Esophagus squamous epithelium (tissue), 5 donors: ENCODE results near the gene LRP5. TPM values are rescaled to one million over a fixed set of nuclear protein-coding genes. Genes with fewer than 3 reads are reported as not detected.
A peak's percentile ranks its signal among the peaks of the same experiment; 100 is the strongest.
"Not testable (repeated sequence)": the region's sequence is repeated elsewhere in the genome, so short reads cannot be mapped to it uniquely, and the experiment has no call there.

Experiments used
- DNase-seq: peaks from one replicate; lab custom pipeline; 2025; lab: John Stamatoyannopoulos, UW
- H3K27ac ChIP-seq, 4 donors: fragments of 200-600 bp; sonication (generic); one replicate each; pipeline ENCODE4 v1.5.1; 2016 to 2019; ENCODE audit warnings: mild to moderate bottlenecking in 1 of 4
- H3K27me3 ChIP-seq, 4 donors: fragments of 200-600 bp; sonication (generic); 1 replicate in 3 of 4; 2 replicates in 1 of 4; pipeline versions ENCODE4 v1.5.1 to v1.6.0; 2017 to 2021; ENCODE audit warnings: antibody characterized with exemption in 1 of 4
- H3K36me3 ChIP-seq, 3 donors: fragments of 200-600 bp; sonication (generic); one replicate each; pipeline ENCODE4 v1.5.1; 2016 to 2019
- H3K4me1 ChIP-seq, 3 donors: fragments of 200-600 bp; sonication (generic); one replicate each; pipeline ENCODE4 v1.5.1; 2017 to 2019
- H3K4me3 ChIP-seq, 4 donors: fragments of 200-600 bp; sonication (generic); 1 replicate in 3 of 4; 2 replicates in 1 of 4; pipeline ENCODE4 v1.5.1; 2016 to 2019; ENCODE audit warnings: mild to moderate bottlenecking in 2 of 4, moderate library complexity in 1 of 4
- H3K9me3 ChIP-seq, 3 donors: fragments of 200-600 bp; sonication (generic); one replicate each; pipeline ENCODE4 v1.5.1; 2016 to 2019
- POLR2A ChIP-seq, 4 donors: fragments of 450-650 bp; IDR thresholded peaks; one replicate each; pipeline ENCODE4 v1.6.1; 2017; ENCODE audit warnings: antibody characterized with exemption in 4 of 4, mild to moderate bottlenecking in 4 of 4, moderate library complexity in 3 of 4
- WGBS, 2 donors: methylation state at CpG; one replicate each; pipeline ENCODE4 v1.1.5; 2018; 5-methylcytosine and 5-hydroxymethylcytosine counted together
- intact Hi-C: fragments of 100-400 bp; cut with DNase I; formaldehyde crosslinking; loops from one replicate; pipeline ENCODE4 v1.15.0; 2022
- total RNA-seq, 4 donors: library from RNA; depleted of rRNA; stranded (reverse); fragments of >200 nt; gene quantifications; one replicate each; pipeline ENCODE4 v1.1.0, GENCODE V29; 2016
- TF ChIP-seq, protein P1 (sequence below), 6 experiments: fragments of 450-650 bp in 4 of 6; fragments of 200-600 bp in 2 of 6; sonication (generic) in 2 of 6; IDR thresholded peaks; one replicate each; pipeline ENCODE4 v1.5.1; 2016 to 2019; ENCODE audit warnings: antibody characterized with exemption in 6 of 6, mild to moderate bottlenecking in 4 of 6, moderate library complexity in 4 of 6
- donor health status: DM: yes; HTN: yes; CAD: no.

LRP5 gene
- total RNA-seq, 4 donors from 2014 or later, result 13.7 to 24.0 (median 20.9) TPM

DNA sequence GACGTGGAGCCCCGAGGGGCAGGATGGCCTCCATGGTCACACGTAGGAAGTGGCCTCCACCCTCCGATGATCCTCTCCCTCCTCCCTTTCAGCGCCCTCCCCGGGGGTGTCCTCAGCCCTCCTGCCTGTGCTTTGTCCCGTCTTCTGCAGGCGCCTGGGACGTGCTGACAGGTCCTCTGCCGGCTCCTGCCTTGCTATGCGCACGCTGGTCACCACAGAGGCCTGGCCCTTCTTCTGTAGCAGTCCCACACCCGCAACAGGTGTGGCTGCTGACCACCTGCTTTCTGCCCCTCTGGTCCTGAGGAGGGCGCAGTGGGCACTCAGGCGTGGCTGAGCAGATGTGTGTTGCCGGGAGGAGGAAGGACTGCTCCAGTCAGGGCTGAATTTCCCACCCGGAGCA, 120.5 kb downstream of the LRP5 start:
- Histone ChIP-seq H3K27ac (no peak overlapping the region), H3K27me3 (no peaks in the 10 kb centered on the region), H3K4me1 (peaks cover 0 to 13% (median 4%) of the 10 kb centered on the region in 3 donors), H3K9me3 (peaks cover 0 to 14% (median 8%) of the 10 kb centered on the region in 3 donors), H3K4me3 (no peak overlapping the region), H3K36me3 (peaks cover 11 to 98% (median 32%) of the 10 kb centered on the region in 3 donors)
- no peak for DNase-seq
- 89 to 90% methylated on average over 11 to 13 of the region's 17 CpGs for WGBS, 2 donors
- TF ChIP-seq, protein P1, sequence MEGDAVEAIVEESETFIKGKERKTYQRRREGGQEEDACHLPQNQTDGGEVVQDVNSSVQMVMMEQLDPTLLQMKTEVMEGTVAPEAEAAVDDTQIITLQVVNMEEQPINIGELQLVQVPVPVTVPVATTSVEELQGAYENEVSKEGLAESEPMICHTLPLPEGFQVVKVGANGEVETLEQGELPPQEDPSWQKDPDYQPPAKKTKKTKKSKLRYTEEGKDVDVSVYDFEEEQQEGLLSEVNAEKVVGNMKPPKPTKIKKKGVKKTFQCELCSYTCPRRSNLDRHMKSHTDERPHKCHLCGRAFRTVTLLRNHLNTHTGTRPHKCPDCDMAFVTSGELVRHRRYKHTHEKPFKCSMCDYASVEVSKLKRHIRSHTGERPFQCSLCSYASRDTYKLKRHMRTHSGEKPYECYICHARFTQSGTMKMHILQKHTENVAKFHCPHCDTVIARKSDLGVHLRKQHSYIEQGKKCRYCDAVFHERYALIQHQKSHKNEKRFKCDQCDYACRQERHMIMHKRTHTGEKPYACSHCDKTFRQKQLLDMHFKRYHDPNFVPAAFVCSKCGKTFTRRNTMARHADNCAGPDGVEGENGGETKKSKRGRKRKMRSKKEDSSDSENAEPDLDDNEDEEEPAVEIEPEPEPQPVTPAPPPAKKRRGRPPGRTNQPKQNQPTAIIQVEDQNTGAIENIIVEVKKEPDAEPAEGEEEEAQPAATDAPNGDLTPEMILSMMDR (IDR thresholded peaks at IDR 0.05), result no peak
- TF ChIP-seq POLR2A (IDR thresholded peaks at IDR 0.05), result no peak
- intact Hi-C loops, result no loop called here

DNA sequence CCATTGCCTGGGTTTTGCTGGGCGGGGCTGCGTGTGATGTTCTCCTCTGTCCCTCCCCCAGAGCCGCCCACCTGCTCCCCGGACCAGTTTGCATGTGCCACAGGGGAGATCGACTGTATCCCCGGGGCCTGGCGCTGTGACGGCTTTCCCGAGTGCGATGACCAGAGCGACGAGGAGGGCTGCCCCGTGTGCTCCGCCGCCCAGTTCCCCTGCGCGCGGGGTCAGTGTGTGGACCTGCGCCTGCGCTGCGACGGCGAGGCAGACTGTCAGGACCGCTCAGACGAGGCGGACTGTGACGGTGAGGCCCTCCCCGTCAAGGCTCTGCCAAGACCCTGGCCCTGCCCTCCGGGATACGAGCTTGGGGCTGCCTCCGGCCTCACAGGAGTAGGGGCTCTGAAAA, 121.2 kb downstream of the LRP5 start:
- WGBS, 2 donors, result 81% methylated on average over 10 of the region's 31 CpGs; no CpG with 5 or more reads in 1 of the 2 donors

DNA sequence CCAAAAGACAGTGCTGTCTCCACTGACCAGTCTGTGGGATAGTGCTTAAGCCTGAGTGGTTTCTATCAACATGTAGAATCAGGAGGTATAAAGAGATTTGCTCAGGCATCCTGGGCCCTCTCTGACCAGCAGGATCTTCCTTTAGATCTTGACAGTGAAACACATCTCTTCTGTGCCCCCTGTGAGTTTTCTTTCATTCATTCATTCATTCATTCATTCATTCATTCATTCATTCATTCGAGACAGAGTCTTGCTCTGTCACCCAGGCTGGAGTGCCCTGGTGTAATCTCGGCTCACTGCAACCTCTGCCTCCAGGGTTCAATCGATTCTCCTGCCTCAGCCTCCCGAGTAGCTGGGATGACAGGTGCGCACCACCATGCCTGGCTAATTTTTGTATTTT, 121.8 kb downstream of the LRP5 start:
- DNase-seq, intact Hi-C loops, H3K4me3 ChIP-seq, H3K9me3 ChIP-seq, H3K27ac ChIP-seq, H3K27me3 ChIP-seq: not testable (repeated sequence)
- H3K4me1 ChIP-seq, result peaks cover 0 to 14% (median 4%) of the 10 kb centered on the region in 3 donors
- H3K36me3 ChIP-seq, result peaks cover 11 to 98% (median 28%) of the 10 kb centered on the region in 3 donors
- 87 to 91% methylated on average over 5 of the region's 5 CpGs for WGBS, 2 donors

More for the DNA sequence above, 121.2 kb downstream of the LRP5 start:
- TF ChIP-seq POLR2A (IDR thresholded peaks at IDR 0.05), result no peak
- TF ChIP-seq, protein P1 (IDR thresholded peaks at IDR 0.05), result no peak
- Histone ChIP-seq H3K4me3 (no peak overlapping the region), H3K27ac (no peak overlapping the region), H3K36me3 (peaks cover 11 to 98% (median 32%) of the 10 kb centered on the region in 3 donors), H3K4me1 (peaks cover 0 to 14% (median 4%) of the 10 kb centered on the region in 3 donors), H3K27me3 (no peaks in the 10 kb centered on the region), H3K9me3 (peaks cover 0 to 14% (median 8%) of the 10 kb centered on the region in 3 donors)
- DNase-seq, result no peak
- intact Hi-C loops, result no loop called here

DNA sequence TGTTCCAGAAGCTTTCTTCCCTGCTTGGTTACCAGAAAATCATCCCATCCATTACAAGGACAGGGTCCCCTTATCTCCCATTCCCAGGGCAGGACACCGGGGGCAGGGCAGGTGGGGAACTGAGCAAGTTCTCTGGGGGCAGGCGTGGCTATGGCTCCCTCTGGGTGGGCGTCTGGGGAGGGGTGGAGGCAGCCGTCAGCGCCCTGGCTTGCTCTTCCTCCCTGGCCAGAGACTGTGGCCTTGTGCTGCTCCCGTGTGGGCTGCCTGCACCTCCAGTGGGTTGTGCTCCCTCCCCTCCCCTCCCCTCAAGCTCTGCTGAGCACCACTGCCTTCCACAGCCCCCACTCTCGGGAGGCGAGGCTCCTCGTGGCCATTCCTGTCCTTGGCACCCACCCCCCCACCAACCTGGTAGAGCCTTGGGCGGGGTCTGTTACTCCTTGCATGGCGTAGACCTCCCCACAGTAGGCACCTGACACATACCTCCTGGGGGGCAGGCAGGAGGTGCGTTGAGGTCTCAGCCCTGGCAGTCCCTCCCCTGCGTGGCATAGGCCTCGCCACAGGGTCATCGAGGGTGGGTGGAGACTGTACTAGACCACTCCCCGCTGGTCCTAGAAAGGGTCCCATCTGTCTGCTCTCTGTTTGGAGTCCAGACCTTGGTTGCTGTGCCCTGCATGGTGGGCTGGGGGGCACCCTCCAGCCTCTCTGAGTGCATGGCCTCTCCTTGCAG, 123.9 kb downstream of the LRP5 start:
- intact Hi-C loops, result no loop called here
- H3K4me1 ChIP-seq, result peaks cover 0 to 26% (median 4%) of the 10 kb centered on the region in 3 donors
- TF ChIP-seq POLR2A (IDR thresholded peaks at IDR 0.05), result no peak
- 80 to 100% methylated on average over 1 to 2 of the region's 16 CpGs for WGBS, 2 donors
- no peaks in the 10 kb centered on the region for H3K9me3 ChIP-seq
- peaks cover 4 to 98% (median 32%) of the 10 kb centered on the region in 3 donors for H3K36me3 ChIP-seq
- H3K4me3 ChIP-seq, result no peak overlapping the region
- DNase-seq, result no peak
- no peaks in the 10 kb centered on the region for H3K27me3 ChIP-seq
- no peak overlapping the region for H3K27ac ChIP-seq

DNA sequence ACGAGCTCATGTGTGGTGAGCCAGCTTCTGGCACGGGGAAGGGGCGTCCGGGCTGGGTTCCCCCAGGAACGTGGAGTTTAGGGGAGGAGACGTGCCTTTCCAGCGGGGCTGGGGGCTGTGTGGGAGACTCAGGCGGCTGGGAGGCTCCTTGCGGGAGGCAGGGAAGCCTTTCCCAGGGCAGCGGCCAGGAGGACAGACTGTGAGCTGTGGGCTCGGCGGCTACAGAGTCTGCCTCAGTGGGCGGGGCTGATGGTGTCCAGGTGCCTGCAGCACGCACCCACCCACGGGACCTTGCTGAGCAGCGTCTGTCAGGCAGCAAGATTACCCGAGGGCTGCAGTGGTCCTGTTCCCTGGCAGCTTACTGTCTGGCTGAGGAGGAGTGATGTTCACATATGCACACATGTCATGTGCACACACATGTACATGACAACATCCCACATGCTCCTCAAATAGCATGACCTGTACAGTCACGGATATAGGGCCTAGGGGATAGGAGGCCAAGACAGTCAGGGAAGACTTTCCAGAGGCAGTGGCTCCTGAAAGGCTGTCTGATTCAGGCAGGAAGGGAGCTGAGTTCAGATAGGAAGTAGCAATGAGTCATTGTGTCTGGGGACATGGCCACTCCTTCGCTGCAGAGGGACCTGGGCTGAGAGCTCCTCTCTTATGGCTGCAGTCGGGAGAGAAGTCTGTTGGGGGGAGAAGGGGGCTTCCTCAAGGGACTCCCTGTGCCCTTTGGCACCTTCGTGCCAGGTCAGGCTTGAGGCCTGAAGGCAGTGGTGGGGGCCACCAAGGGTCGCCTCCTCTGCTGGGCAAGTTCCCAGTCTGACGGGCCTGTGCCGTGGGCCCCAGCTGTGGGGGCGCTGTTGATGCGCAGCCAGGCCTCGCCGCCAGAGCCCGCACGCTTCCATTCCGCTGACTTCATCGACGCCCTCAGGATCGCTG, 124.9 kb downstream of the LRP5 start:
- DNase-seq, result no peak
- Histone ChIP-seq H3K27me3 (no peaks in the 10 kb centered on the region), H3K27ac (peak overlapping the region in 2 of 4 donors; percentile 17), H3K9me3 (no peaks in the 10 kb centered on the region), H3K4me3 (no peak overlapping the region), H3K4me1 (peaks cover 0 to 26% (median 4%) of the 10 kb centered on the region in 3 donors), H3K36me3 (peaks cover 4 to 98% (median 25%) of the 10 kb centered on the region in 3 donors)
- no peak for TF ChIP-seq POLR2A (IDR thresholded peaks at IDR 0.05)
- TF ChIP-seq, protein P1 (IDR thresholded peaks at IDR 0.05), result no peak
- intact Hi-C loops, result no loop called here
- 81 to 87% methylated on average over 8 to 13 of the region's 34 CpGs for WGBS, 2 donors
